Liver (tissue), 9 donors: Measurements from ENCODE around the gene KCNJ4. TPM values are rescaled to one million over a fixed set of nuclear protein-coding genes. Genes with fewer than 3 reads are reported as not detected.

ENCODE experiments used
- DNase-seq: peaks from one replicate; pipeline ENCODE4 v3.0.0-alpha.2; 2017; ENCODE audit warnings: low spot score
- H3K27ac ChIP-seq, 2 donors: one replicate each; pipeline ENCODE4 v1.7.0; 2013; ENCODE audit warnings: inconsistent platforms in 2 of 2, low read length in 2 of 2, control low read depth in 1 of 2, low read depth in 1 of 2, mild to moderate bottlenecking in 1 of 2
- H3K27me3 ChIP-seq, 4 donors: one replicate each; pipeline versions ENCODE4 v1.6.1 to v1.7.0; 2013; ENCODE audit warnings: low read length in 3 of 4, inconsistent platforms in 1 of 4, mild to moderate bottlenecking in 1 of 4, moderate library complexity in 1 of 4; ENCODE audit not compliant: control insufficient read depth in 4 of 4, insufficient read depth in 4 of 4
- H3K36me3 ChIP-seq, 4 donors: one replicate each; pipeline versions ENCODE4 v1.6.1 to v1.7.0; 2013; ENCODE audit warnings: low read length in 3 of 4, mild to moderate bottlenecking in 3 of 4, low read depth in 1 of 4, moderate library complexity in 1 of 4; ENCODE audit not compliant: control insufficient read depth in 4 of 4, insufficient read depth in 3 of 4
- H3K4me1 ChIP-seq, 4 donors: one replicate each; pipeline versions ENCODE4 v1.6.1 to v1.7.0; 2013; ENCODE audit warnings: low read length in 3 of 4, mild to moderate bottlenecking in 3 of 4, moderate library complexity in 1 of 4; ENCODE audit not compliant: control insufficient read depth in 4 of 4, insufficient read depth in 4 of 4
- H3K4me3 ChIP-seq, 3 donors: one replicate each; pipeline versions ENCODE4 v1.6.1 to v1.7.0; 2013; ENCODE audit warnings: low read length in 3 of 3, control low read depth in 1 of 3, low read depth in 1 of 3, mild to moderate bottlenecking in 1 of 3
- H3K9ac ChIP-seq, 2 donors: one replicate each; pipeline ENCODE4 v1.7.0; 2013; ENCODE audit warnings: low read length in 2 of 2, mild to moderate bottlenecking in 2 of 2, moderate library complexity in 2 of 2, control low read depth in 1 of 2, low read depth in 1 of 2
- H3K9me3 ChIP-seq, 4 donors: one replicate each; pipeline versions ENCODE4 v1.6.1 to v1.7.0; 2013; ENCODE audit warnings: low read length in 3 of 4; ENCODE audit not compliant: control insufficient read depth in 4 of 4
- ATF3 ChIP-seq: IDR thresholded peaks from 2 replicates; pipeline ENCODE4 v1.6.1; 2016; ENCODE audit warnings: antibody characterized with exemption
- CTCF ChIP-seq: fragments of 150-350 bp; IDR thresholded peaks from 2 replicates; pipeline ENCODE4 v1.5.1; 2017; ENCODE audit warnings: improper control_type of control experiment, low read depth, low read length; ENCODE audit not compliant: missing input control
- EGR1 ChIP-seq, 2 donors: IDR thresholded peaks; 2 replicates each; pipeline ENCODE4 v1.6.1; 2016 to 2018; ENCODE audit warnings: antibody characterized with exemption in 2 of 2, low read depth in 2 of 2
- FOXA2 ChIP-seq: IDR thresholded peaks from 2 replicates; pipeline ENCODE4 v1.6.1; 2016; ENCODE audit warnings: antibody characterized with exemption
- GABPA ChIP-seq, 2 donors: IDR thresholded peaks in 1 of 2; conservative IDR thresholded peaks in 1 of 2; 2 replicates each; pipeline ENCODE4 v1.6.1; 2016; ENCODE audit warnings: antibody characterized with exemption in 2 of 2, mild to moderate bottlenecking in 1 of 2, moderate library complexity in 1 of 2
- HNF4A ChIP-seq, 2 donors: conservative IDR thresholded peaks; 2 replicates each; pipeline ENCODE4 v1.6.1; 2016; ENCODE audit warnings: antibody characterized with exemption in 2 of 2, mild to moderate bottlenecking in 2 of 2
- HNF4G ChIP-seq: IDR thresholded peaks from 2 replicates; pipeline ENCODE4 v1.6.1; 2016; ENCODE audit warnings: antibody characterized with exemption
- JUND ChIP-seq, 2 donors: IDR thresholded peaks; 2 replicates each; pipeline ENCODE4 v1.6.1; 2016; ENCODE audit warnings: antibody characterized with exemption in 2 of 2
- MAX ChIP-seq: IDR thresholded peaks from 2 replicates; pipeline ENCODE4 v1.6.1; 2016; ENCODE audit warnings: antibody characterized with exemption
- NR2F2 ChIP-seq: IDR thresholded peaks from 2 replicates; pipeline ENCODE4 v1.6.1; 2016; ENCODE audit warnings: antibody characterized with exemption
- RAD21 ChIP-seq, 2 donors: IDR thresholded peaks; 2 replicates each; pipeline ENCODE4 v1.6.1; 2016; ENCODE audit warnings: antibody characterized with exemption in 2 of 2, mild to moderate bottlenecking in 2 of 2
- REST ChIP-seq: IDR thresholded peaks from 2 replicates; pipeline ENCODE4 v1.6.1; 2016; ENCODE audit warnings: antibody characterized with exemption, mild to moderate bottlenecking
- SP1 ChIP-seq: IDR thresholded peaks from 2 replicates; pipeline ENCODE4 v1.6.1; 2018; ENCODE audit warnings: antibody characterized with exemption, mild to moderate bottlenecking
- YY1 ChIP-seq: IDR thresholded peaks from 2 replicates; pipeline ENCODE4 v1.6.1; 2016; ENCODE audit warnings: antibody characterized with exemption, mild to moderate bottlenecking
- ZBTB33 ChIP-seq: IDR thresholded peaks from 2 replicates; pipeline ENCODE4 v1.6.1; 2016; ENCODE audit warnings: antibody characterized with exemption
- WGBS: extraction: QIAGEN DNeasy Blood & Tissue Kit; methylation state at CpG from one replicate; pipeline ENCODE4 v1.1.7; 2013; 5-methylcytosine and 5-hydroxymethylcytosine counted together
- polyA plus RNA-seq, 2 donors: library from polyadenylated mRNA; stranded (reverse) in 1 of 2; unstranded in 1 of 2; fragments of 200-250 nt in 1 of 2; fragments of >200 nt in 1 of 2; fragmentation: Nextera tagmentation in 1 of 2; extraction: Ambion mirVana in 1 of 2; gene quantifications; one replicate each; pipeline versions ENCODE4 v1.2.1 to v1.2.3, GENCODE V29; 2013 to 2015
- total RNA-seq, 2 donors: library from RNA; depleted of rRNA; stranded (reverse); fragments of >200 nt; gene quantifications; one replicate each; pipeline ENCODE4 v1.2.3, GENCODE V29; 2014
- donor health status: healthy.
- donor health status: healthy.
- donor health status: healthy.
- donor health status: healthy.
- donor health status: healthy.

KCNJ4 gene
- total and polyA plus RNA-seq, 4 donors, result 0.05 TPM; not detected in 3

GRCh38 chr22:38453996-38454352 is 1.0 kb downstream of the KCNJ4 start:
- Histone ChIP-seq H3K4me3 (no peak overlapping the region), H3K27me3 (peaks cover 0 to 7% (median 3%) of the 10 kb centered on the region in 4 donors)
- no peak for DNase-seq

GRCh38 chr22:38453066-38453672 is 1.8 kb downstream of the KCNJ4 start:
- Histone ChIP-seq H3K27me3 (peaks cover 0 to 7% (median 3%) of the 10 kb centered on the region in 4 donors), H3K9me3 (no peaks in the 10 kb centered on the region), H3K27ac (no peak overlapping the region), H3K36me3 (no peaks in the 10 kb centered on the region), H3K9ac (no peak overlapping the region), H3K4me1 (peaks cover 0 to 12% (median 8%) of the 10 kb centered on the region in 4 donors), H3K4me3 (no peak overlapping the region)
- WGBS, result 80% methylated on average over 11 of the region's 11 CpGs
- no peak for DNase-seq
- no peak for TF ChIP-seq JUND (IDR thresholded peaks at IDR 0.05)
- TF ChIP-seq REST, result no peak
- no peak for TF ChIP-seq EGR1 (IDR thresholded peaks at IDR 0.05; ENCODE audit: low read depth in 2 of 2)
- TF ChIP-seq CTCF, result no peak
- no peak for TF ChIP-seq NR2F2
- TF ChIP-seq FOXA2, result no peak

More at GRCh38 chr22:38453996-38454352, 1.0 kb downstream of the KCNJ4 start:
- Histone ChIP-seq H3K27ac (no peak overlapping the region), H3K36me3 (no peaks in the 10 kb centered on the region), H3K4me1 (peaks cover 0 to 12% (median 8%) of the 10 kb centered on the region in 4 donors), H3K9me3 (no peaks in the 10 kb centered on the region), H3K9ac (no peak overlapping the region)
- 58% methylated on average over 3 of the region's 3 CpGs for WGBS
- no peak for TF ChIP-seq ATF3
- no peak for TF ChIP-seq EGR1 (IDR thresholded peaks at IDR 0.05; ENCODE audit: low read depth in 2 of 2)
- no peak for TF ChIP-seq RAD21 (IDR thresholded peaks at IDR 0.05)
- no peak for TF ChIP-seq ZBTB33
- TF ChIP-seq SP1, result no peak
- no peak for TF ChIP-seq GABPA (IDR thresholded peaks at IDR 0.05 in 1 of 2, conservative IDR thresholded peaks at IDR 0.05 in 1 of 2)
- no peak for TF ChIP-seq HNF4A (conservative IDR thresholded peaks at IDR 0.05)
- no peak for TF ChIP-seq REST
- TF ChIP-seq HNF4G, result no peak
- no peak for TF ChIP-seq YY1
- no peak for TF ChIP-seq MAX
